Measurements from ENCODE around the gene BTBD8. TPM values are rescaled to one million over a fixed set of nuclear protein-coding genes. Genes with fewer than 3 reads are reported as not detected.

BTBD8 gene
- total RNA-seq, 1 donor from 2014 or later, result 4.0 TPM

- Histone ChIP-seq H3K27ac (replicated peaks) (peak overlapping the region; percentile 69), H3K36me3 (peaks cover 16% of the 10 kb centered on the region), H3K4me1 (peaks cover 18% of the 10 kb centered on the region), H3K27me3 (ENCODE audit: low read depth) (no peaks in the 10 kb centered on the region), H3K9me3 (replicated peaks) (peaks cover 18% of the 10 kb centered on the region), H3K4me3 (peak overlapping the region; percentile 75)
- no peak for TF ChIP-seq CTCF (IDR thresholded peaks at IDR 0.05; ENCODE audit: borderline replicate concordance)
- no peak for DNase-seq
- intact Hi-C loops (cut with micrococcal nuclease), result no loop called here
Observed at GRCh38 chr1:92081031-92081430, 886 bp downstream of the BTBD8 start.

- Histone ChIP-seq H3K27me3 (ENCODE audit: low read depth) (no peaks in the 10 kb centered on the region), H3K4me3 (no peak overlapping the region), H3K36me3 (peaks cover 25% of the 10 kb centered on the region), H3K4me1 (peaks cover 16% of the 10 kb centered on the region), H3K27ac (replicated peaks) (no peak overlapping the region), H3K9me3 (replicated peaks) (peaks cover 32% of the 10 kb centered on the region)
- TF ChIP-seq CTCF (IDR thresholded peaks at IDR 0.05; ENCODE audit: borderline replicate concordance), result no peak
- intact Hi-C loops (cut with micrococcal nuclease), result no loop called here
- no peak for DNase-seq
Observed at GRCh38 chr1:92084651-92085050, 4.5 kb downstream of the BTBD8 start.

GRCh38 chr1:92085727-92086126, 5.6 kb downstream of the BTBD8 start:
- peaks cover 25% of the 10 kb centered on the region for H3K36me3 ChIP-seq
- no peak overlapping the region for H3K27ac ChIP-seq (replicated peaks)
- H3K27me3 ChIP-seq (ENCODE audit: low read depth), result no peaks in the 10 kb centered on the region
- no peak for TF ChIP-seq CTCF (IDR thresholded peaks at IDR 0.05; ENCODE audit: borderline replicate concordance)
- intact Hi-C loops (cut with micrococcal nuclease), result no loop called here
- DNase-seq, result no peak
- no peak overlapping the region for H3K4me3 ChIP-seq
- H3K4me1 ChIP-seq, result peaks cover 6% of the 10 kb centered on the region
- peaks cover 32% of the 10 kb centered on the region for H3K9me3 ChIP-seq (replicated peaks)

- intact Hi-C loops (cut with micrococcal nuclease), result no loop called here
- peaks cover 32% of the 10 kb centered on the region for H3K9me3 ChIP-seq (replicated peaks)
- no peak for TF ChIP-seq CTCF (IDR thresholded peaks at IDR 0.05; ENCODE audit: borderline replicate concordance)
- H3K4me1 ChIP-seq, result no peaks in the 10 kb centered on the region
- H3K27me3 ChIP-seq (ENCODE audit: low read depth), result no peaks in the 10 kb centered on the region
- H3K27ac ChIP-seq (replicated peaks), result no peak overlapping the region
- DNase-seq, result no peak
- peaks cover 25% of the 10 kb centered on the region for H3K36me3 ChIP-seq
- no peak overlapping the region for H3K4me3 ChIP-seq
Observed at GRCh38 chr1:92087542-92087941, 7.4 kb downstream of the BTBD8 start.

- no peak for DNase-seq
- Histone ChIP-seq H3K27me3 (ENCODE audit: low read depth) (no peaks in the 10 kb centered on the region), H3K4me3 (no peak overlapping the region), H3K9me3 (replicated peaks) (peaks cover 8% of the 10 kb centered on the region), H3K27ac (replicated peaks) (no peak overlapping the region), H3K4me1 (no peaks in the 10 kb centered on the region), H3K36me3 (peaks cover 7% of the 10 kb centered on the region)
- no peak for TF ChIP-seq CTCF (IDR thresholded peaks at IDR 0.05; ENCODE audit: borderline replicate concordance)
- intact Hi-C loops (cut with micrococcal nuclease), result no loop called here
Observed at GRCh38 chr1:92091625-92092024, 11.5 kb downstream of the BTBD8 start.

GRCh38 chr1:92094090-92094489, 13.9 kb downstream of the BTBD8 start:
- no peak for TF ChIP-seq CTCF (IDR thresholded peaks at IDR 0.05; ENCODE audit: borderline replicate concordance)
- Histone ChIP-seq H3K4me1 (no peaks in the 10 kb centered on the region), H3K27ac (replicated peaks) (no peak overlapping the region), H3K9me3 (replicated peaks) (no peaks in the 10 kb centered on the region), H3K27me3 (ENCODE audit: low read depth) (no peaks in the 10 kb centered on the region), H3K36me3 (peaks cover 9% of the 10 kb centered on the region), H3K4me3 (no peak overlapping the region)
- DNase-seq, result no peak
- intact Hi-C loops (cut with micrococcal nuclease), result no loop called here

Data from left ventricle myocardium inferior (tissue), 1 donor.